HAP-1 (cell line): Measurements from ENCODE around the gene GYS1.
A peak's percentile ranks its signal among the peaks of the same experiment; 100 is the strongest.
"Not testable (repeated sequence)": the region's sequence is repeated elsewhere in the genome, so short reads cannot be mapped to it uniquely, and the experiment has no call there.

Source experiments
- DNase-seq, 2 experiments: peaks; one replicate each; pipeline ENCODE4 v3.0.0-alpha.2; 2016 to 2020; ENCODE audit warnings: low spot score in 2 of 2
- H3K27me3 ChIP-seq: fragments of 250-450 bp; sonication (Bioruptor Pico); 2 replicates; pipeline ENCODE4 v1.5.1; 2020; ENCODE audit warnings: low read depth, mild to moderate bottlenecking, moderate library complexity
- H3K36me3 ChIP-seq: fragments of 250-450 bp; sonication (Bioruptor Pico); replicated peaks from 2 replicates; pipeline ENCODE4 v1.5.1; 2020; ENCODE audit warnings: mild to moderate bottlenecking
- H3K4me1 ChIP-seq: fragments of 250-450 bp; sonication (Bioruptor Pico); 2 replicates; pipeline ENCODE4 v1.5.1; 2020; ENCODE audit warnings: mild to moderate bottlenecking
- H3K4me3 ChIP-seq: fragments of 250-450 bp; sonication (Bioruptor Pico); 2 replicates; pipeline ENCODE4 v1.5.1; 2020; ENCODE audit warnings: mild to moderate bottlenecking, moderate library complexity
- H3K9me3 ChIP-seq: fragments of 250-450 bp; sonication (Bioruptor Pico); 2 replicates; pipeline ENCODE4 v1.5.1; 2020; ENCODE audit warnings: mild to moderate bottlenecking, moderate library complexity
- in situ Hi-C: fragments of 300-500 bp; cut with MboI; formaldehyde crosslinking; loops from 3 replicates; pipeline ENCODE4 v1.14.3; 2020; ENCODE audit warnings: low sequenced_read_pairs, inconsistent platforms, mixed read lengths

Gene GYS1

DNA sequence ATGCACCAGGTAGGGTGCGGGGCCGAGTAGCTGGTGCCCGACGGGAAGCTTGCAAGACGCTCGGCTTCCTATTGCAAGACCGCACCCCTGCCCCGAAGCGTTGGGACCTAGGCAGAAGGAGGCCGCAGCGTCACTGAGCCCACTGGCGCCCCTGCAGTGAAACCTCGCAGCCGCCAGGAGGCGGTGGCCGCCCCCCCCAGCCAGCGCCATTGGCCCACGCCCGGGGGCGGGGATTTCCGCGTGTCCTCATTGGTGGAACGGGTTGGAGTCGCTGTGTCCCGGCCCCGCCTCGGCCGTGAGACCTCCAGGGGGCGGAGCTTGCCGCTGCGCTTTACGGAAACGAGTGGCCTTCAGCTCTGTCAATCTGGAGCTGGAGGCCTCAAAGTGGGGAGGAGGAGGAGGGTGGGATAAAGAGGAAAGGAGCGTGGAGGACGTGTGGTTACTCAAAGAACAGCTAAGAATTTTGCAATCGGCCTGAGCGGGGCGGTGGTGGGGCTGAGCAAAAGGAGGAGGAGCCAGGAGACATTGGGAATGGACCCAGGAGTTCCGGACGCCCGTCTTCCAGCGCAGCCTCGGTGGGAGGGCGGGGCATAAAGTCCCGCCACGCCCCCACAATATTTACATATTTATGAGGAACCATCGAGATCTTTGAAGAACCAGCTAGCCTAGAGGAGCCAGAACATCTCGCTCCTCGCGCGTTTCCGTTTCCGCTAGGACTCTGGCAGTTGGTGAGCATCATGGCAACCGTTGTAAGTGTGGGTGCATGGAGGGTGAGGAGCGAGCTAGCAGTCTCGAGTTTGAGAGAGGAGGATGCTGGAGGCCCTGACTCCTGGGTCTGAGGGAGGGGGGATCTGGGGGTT lies at the start of gene GYS1, which contains the start of gene RUVBL2:
Gene GYS1, minus strand, starts transcription at position 135 of the 860 bp plus-strand sequence. CDS start 197 bp downstream, outside the sequence.
Gene RUVBL2, plus strand, starts transcription at position 713 of the 860 bp plus-strand sequence. Its CDS starts 25 bp downstream, at position 738.
- H3K9me3 ChIP-seq, result no peaks in the 10 kb centered on the region

DNA sequence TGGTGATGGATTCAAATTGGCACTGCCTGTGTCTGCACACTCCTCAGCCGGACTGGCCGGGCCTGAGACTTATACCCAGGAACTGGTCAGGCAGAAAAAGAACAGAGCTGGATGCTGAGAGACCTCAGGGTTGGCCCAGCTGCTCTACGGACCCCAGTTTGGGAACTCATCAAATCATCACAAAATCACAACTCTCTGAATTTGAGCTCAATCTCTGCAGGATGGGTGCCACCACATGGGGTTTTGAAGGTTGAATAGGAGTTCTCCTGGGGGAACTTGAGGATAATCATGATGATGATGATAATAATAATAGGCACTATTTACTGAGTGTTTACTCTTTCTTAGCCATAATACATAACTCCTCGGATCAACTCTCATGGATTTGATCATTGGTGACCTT lies 49.6 kb upstream of the GYS1 start:
- in situ Hi-C loops, H3K4me3 ChIP-seq, H3K4me1 ChIP-seq, H3K36me3 ChIP-seq, H3K9me3 ChIP-seq, H3K27me3 ChIP-seq, DNase-seq: not testable (repeated sequence)

More for the DNA sequence above, at the start of gene GYS1, which contains the start of gene RUVBL2:
- in situ Hi-C loops, result no loop called here
- Histone ChIP-seq H3K27me3 (no peaks in the 10 kb centered on the region), H3K4me3 (peak within 1 kb of the TSS; percentile 72), H3K36me3 (peaks cover 11% of the 10 kb centered on the region), H3K4me1 (peaks cover 3% of the 10 kb centered on the region)
- peak; percentile 97 to 100 for DNase-seq

DNA sequence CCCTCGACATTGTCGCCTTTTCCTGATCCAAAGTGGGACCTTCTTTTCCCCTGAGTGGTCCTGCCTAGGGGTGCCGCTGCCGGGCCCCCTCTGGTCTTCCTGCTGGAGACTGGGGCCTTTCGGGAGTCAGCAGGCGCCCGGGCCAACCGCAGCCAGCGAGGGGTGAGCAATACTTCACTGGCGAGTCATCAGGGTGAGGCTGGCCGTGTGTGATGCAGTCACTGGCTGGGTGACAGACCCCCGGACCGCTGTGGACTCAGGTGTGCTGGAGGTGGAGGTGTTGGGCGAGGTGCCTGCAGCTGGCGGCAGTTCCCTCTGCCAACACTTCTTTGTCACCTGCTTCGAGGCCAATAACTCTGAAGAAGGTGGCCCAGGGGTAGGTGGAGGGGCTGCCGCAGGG lies 49.1 kb upstream of the GYS1 start:
- no peak for DNase-seq
- H3K36me3 ChIP-seq, result no peaks in the 10 kb centered on the region
- in situ Hi-C loops, result no loop called here
- H3K9me3 ChIP-seq, result no peaks in the 10 kb centered on the region
- H3K27me3 ChIP-seq, result no peaks in the 10 kb centered on the region
- no peaks in the 10 kb centered on the region for H3K4me1 ChIP-seq
- H3K4me3 ChIP-seq, result no peak overlapping the region

GRCh38 chr19:49039736-49040135 lies 46.6 kb upstream of the GYS1 start:
- H3K9me3 ChIP-seq, H3K4me1 ChIP-seq, DNase-seq, in situ Hi-C loops, H3K36me3 ChIP-seq, H3K27me3 ChIP-seq, H3K4me3 ChIP-seq: not testable (repeated sequence)

- H3K4me1 ChIP-seq, H3K27me3 ChIP-seq, H3K9me3 ChIP-seq, DNase-seq, H3K4me3 ChIP-seq, H3K36me3 ChIP-seq, in situ Hi-C loops: not testable (repeated sequence)
These were observed 45.6 kb upstream of the GYS1 start for GRCh38 chr19:49038557-49039276.

GRCh38 chr19:49038111-49038510 lies 45.0 kb upstream of the GYS1 start:
- H3K27me3 ChIP-seq, H3K36me3 ChIP-seq, H3K4me1 ChIP-seq, DNase-seq, H3K4me3 ChIP-seq, H3K9me3 ChIP-seq, in situ Hi-C loops: not testable (repeated sequence)

DNA sequence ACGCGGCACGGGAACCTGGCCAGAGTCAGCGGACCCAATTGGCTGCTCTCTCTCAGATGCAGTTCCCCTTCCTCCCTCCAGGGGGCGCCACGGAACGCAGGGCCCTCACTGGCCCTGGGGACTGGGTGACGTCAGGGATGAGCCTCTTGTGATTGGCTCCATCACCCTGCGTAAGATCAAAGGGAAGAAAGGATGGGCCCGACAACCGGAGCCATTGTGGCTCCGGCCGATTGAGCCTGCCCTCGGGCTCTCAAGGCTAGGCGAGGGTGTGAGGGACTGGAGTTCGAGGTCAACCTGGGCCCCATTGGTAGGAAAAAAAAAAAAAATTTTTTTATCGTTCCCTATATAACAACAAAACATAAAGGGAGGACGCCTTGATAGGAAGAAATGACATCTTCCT lies 43.7 kb upstream of the GYS1 start, which contains the start of gene CGB1:
Gene CGB1, minus strand, starts transcription at position 81 of the 400 bp plus-strand sequence. CDS start 184 bp downstream, outside the sequence.
- H3K4me3 ChIP-seq, result peak within 1 kb of the TSS; percentile 13; the same call in 1 of the 2 replicates
- H3K9me3 ChIP-seq, H3K4me1 ChIP-seq, H3K36me3 ChIP-seq, in situ Hi-C loops, H3K27me3 ChIP-seq: not testable (repeated sequence)
- DNase-seq, result peak; percentile 64 to 89

DNA sequence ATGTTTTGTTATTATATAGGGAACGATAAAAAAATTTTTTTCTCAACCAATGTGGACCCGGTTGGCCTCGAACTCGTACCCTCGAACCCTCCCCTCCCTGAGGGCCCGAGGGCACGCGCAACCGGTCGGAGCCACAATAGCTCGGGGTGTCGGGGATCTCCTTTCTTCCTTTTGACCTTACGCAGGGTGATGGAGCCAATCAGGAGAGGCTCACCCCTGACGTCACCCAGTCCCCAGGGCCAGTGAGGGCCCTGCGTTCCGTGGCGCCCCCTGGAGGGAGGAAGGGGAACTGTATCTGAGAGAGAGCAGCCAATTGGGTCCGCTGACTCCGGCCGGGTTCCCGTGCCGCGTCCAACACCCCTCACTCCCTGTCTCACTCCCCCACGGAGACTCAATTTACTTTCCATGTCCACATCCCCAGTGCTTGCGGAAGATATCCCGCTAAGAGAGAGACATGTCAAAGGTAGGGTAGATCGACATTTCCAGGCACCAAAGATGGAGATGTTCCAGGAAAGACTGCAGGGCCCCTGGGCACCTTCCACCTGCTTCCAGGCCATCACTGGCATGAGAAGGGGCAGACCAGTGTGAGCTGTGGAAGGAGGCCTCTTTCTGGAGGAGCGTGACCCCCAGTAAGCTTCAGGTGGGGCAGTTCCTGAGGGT lies 38.7 kb upstream of the GYS1 start, which contains the start of gene CGB2:
Gene CGB2, plus strand, starts transcription at position 249 of the 660 bp plus-strand sequence. Its CDS starts 206 bp downstream, at position 455.
- H3K4me3 ChIP-seq, H3K36me3 ChIP-seq, H3K27me3 ChIP-seq, in situ Hi-C loops, H3K9me3 ChIP-seq, H3K4me1 ChIP-seq: not testable (repeated sequence)
- DNase-seq, result peak; percentile 21 to 80

DNA sequence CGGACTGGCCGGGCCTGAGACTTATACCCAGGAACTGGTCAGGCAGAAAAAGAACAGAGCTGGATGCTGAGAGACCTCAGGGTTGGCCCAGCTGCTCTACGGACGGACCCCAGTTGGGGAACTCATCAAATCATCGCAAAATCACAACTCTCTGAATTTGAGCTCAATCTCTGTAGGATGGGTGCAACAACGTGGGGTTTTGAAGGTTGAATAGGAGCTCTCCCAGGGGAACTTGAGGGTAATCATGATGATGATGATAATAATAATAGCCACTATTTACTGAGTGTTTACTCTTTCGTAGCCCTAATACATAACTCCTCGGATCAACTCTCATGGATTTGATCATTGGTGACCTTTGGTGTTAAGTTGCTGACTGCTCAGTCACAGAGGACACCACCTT lies 37.2 kb upstream of the GYS1 start:
- H3K4me3 ChIP-seq, DNase-seq, H3K9me3 ChIP-seq, in situ Hi-C loops, H3K4me1 ChIP-seq, H3K27me3 ChIP-seq, H3K36me3 ChIP-seq: not testable (repeated sequence)

GRCh38 chr19:49029749-49030148 lies 36.6 kb upstream of the GYS1 start:
- H3K9me3 ChIP-seq, H3K36me3 ChIP-seq, H3K27me3 ChIP-seq, H3K4me1 ChIP-seq, DNase-seq, in situ Hi-C loops, H3K4me3 ChIP-seq: not testable (repeated sequence)

DNA sequence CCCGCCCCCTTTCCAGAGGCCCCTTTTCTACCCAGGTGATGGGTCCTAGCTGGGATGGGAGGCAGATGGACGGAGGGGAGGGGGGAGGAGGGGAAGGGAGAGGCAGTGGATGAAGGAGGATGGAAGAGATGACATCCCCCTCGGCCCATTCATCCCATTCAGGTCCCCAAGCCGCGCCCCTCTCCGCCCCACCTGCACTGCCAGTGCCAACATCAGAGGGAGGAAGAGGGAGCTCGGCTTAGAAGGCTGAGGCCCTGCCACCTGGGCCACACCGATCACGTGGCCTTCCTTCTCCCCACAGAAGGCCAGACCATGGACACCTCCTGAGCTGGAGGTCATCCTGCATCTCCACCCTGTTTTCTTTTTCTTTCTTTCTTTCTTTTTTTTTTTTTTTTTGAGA lies 35.6 kb upstream of the GYS1 start:
- not testable (repeated sequence) for DNase-seq

DNA sequence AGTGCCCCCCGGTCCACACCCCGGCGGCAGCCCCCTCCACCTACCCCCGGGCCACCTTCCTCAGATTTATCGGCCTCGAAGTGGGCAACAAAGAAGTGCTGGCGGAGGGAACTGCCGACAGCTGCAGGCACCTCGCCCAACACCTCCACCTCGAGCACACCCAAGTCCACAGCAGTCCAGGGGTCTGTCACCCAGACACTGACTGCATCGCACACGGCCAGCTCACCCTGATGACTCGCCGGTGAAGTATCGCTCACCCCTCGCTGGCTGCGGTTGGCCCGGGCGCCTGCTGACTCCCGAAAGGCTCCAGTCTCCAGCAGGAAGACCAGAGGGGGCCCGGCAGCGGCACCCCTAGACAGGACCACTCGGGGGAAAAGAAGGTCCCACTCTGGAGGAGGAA lies 32.5 kb upstream of the GYS1 start:
- H3K4me3 ChIP-seq, DNase-seq, H3K27me3 ChIP-seq, H3K4me1 ChIP-seq, H3K9me3 ChIP-seq, in situ Hi-C loops, H3K36me3 ChIP-seq: not testable (repeated sequence)

More for the DNA sequence above, 35.6 kb upstream of the GYS1 start:
- in situ Hi-C loops, H3K27me3 ChIP-seq, H3K4me3 ChIP-seq, H3K9me3 ChIP-seq, H3K36me3 ChIP-seq, H3K4me1 ChIP-seq: not testable (repeated sequence)

DNA sequence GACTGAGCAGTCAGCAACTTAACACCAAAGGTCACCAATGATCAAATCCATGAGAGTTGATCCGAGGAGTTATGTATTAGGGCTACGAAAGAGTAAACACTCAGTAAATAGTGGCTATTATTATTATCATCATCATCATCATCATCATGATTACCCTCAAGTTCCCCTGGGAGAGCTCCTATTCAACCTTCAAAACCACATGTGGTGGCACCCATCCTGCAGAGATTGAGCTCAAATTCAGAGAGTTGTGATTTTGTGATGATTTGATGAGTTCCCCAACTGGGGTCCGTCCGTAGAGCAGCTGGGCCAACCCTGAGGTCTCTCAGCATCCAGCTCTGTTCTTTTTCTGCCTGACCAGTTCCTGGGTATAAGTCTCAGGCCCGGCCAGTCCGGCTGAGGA lies 32.0 kb upstream of the GYS1 start:
- H3K27me3 ChIP-seq, H3K9me3 ChIP-seq, in situ Hi-C loops: not testable (repeated sequence)

More for the DNA sequence above, 32.0 kb upstream of the GYS1 start:
- not testable (repeated sequence) for H3K36me3 ChIP-seq, H3K4me3 ChIP-seq, H3K4me1 ChIP-seq, DNase-seq
